ENCODE results near the gene CREM. TPM values are rescaled to one million over a fixed set of nuclear protein-coding genes. Genes with fewer than 3 reads are reported as not detected.

The CREM gene
- total and polyA plus RNA-seq, 10 of the 15 experiments (the other 5 are each of a cell fraction or from before 2014, with no cell fraction given): 51.3 to 115 (median 70.6) TPM

DNA sequence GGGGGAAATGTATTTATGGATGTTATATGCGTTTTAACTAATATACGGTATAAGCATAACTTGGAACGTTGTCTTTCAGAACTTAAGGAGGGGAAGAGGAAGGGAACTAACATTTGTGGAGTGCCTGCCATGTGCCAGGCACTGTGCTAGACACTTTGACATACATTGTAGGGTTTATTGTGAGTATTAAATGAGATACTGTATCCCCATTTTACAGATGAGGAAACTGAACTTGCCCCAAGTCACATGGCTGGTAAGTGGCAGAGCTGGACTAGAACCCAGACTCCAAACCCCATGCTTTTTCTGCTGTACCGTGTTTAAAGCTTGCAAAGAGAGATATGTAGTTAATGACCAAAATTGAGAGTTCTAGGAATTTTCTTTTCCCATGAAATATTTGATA is 74.6 kb downstream of the CREM start:
- H3K4me3 ChIP-seq: no peak overlapping the region
- TF ChIP-seq, protein P1, sequence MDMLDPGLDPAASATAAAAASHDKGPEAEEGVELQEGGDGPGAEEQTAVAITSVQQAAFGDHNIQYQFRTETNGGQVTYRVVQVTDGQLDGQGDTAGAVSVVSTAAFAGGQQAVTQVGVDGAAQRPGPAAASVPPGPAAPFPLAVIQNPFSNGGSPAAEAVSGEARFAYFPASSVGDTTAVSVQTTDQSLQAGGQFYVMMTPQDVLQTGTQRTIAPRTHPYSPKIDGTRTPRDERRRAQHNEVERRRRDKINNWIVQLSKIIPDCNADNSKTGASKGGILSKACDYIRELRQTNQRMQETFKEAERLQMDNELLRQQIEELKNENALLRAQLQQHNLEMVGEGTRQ (IDR thresholded peaks at IDR 0.05; ENCODE audit: borderline replicate concordance, low read depth, low read length): no peak
- TF ChIP-seq ETV6 (conservative IDR thresholded peaks at IDR 0.05 in 1 of 2, IDR thresholded peaks at IDR 0.05 in 1 of 2; ENCODE audit: borderline replicate concordance in 1 of 2, low read depth in 1 of 2) (no peak), ZZZ3 (IDR thresholded peaks at IDR 0.05; ENCODE audit: control insufficient read depth, insufficient read length, low read depth) (no peak), PBX3 (IDR thresholded peaks at IDR 0.05; ENCODE audit: insufficient replicate concordance, low read depth, low read length) (no peak), SUZ12 (IDR thresholded peaks at IDR 0.05; ENCODE audit: unreplicated experiment) (no peak), FOXK2 (IDR thresholded peaks at IDR 0.05) (no peak), IKZF2 (IDR thresholded peaks at IDR 0.05) (no peak), PAX5 (IDR thresholded peaks at IDR 0.05; ENCODE audit: borderline replicate concordance, low read depth, low read length) (no peak), RB1 (IDR thresholded peaks at IDR 0.05; ENCODE audit: borderline replicate concordance) (no peak), ZBED1 (IDR thresholded peaks at IDR 0.05; ENCODE audit: borderline replicate concordance) (no peak), MYC (IDR thresholded peaks at IDR 0.05; ENCODE audit: insufficient read depth, insufficient read length, insufficient replicate concordance, low read length, severe bottlenecking) (no peak), POU2F2 (IDR thresholded peaks at IDR 0.05; ENCODE audit: borderline replicate concordance, low read depth, low read length) (no peak)
- TF ChIP-seq, protein P2, sequence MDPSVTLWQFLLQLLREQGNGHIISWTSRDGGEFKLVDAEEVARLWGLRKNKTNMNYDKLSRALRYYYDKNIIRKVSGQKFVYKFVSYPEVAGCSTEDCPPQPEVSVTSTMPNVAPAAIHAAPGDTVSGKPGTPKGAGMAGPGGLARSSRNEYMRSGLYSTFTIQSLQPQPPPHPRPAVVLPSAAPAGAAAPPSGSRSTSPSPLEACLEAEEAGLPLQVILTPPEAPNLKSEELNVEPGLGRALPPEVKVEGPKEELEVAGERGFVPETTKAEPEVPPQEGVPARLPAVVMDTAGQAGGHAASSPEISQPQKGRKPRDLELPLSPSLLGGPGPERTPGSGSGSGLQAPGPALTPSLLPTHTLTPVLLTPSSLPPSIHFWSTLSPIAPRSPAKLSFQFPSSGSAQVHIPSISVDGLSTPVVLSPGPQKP (IDR thresholded peaks at IDR 0.05; ENCODE audit: low read depth, low read length): no peak
- TF ChIP-seq, protein P3, sequence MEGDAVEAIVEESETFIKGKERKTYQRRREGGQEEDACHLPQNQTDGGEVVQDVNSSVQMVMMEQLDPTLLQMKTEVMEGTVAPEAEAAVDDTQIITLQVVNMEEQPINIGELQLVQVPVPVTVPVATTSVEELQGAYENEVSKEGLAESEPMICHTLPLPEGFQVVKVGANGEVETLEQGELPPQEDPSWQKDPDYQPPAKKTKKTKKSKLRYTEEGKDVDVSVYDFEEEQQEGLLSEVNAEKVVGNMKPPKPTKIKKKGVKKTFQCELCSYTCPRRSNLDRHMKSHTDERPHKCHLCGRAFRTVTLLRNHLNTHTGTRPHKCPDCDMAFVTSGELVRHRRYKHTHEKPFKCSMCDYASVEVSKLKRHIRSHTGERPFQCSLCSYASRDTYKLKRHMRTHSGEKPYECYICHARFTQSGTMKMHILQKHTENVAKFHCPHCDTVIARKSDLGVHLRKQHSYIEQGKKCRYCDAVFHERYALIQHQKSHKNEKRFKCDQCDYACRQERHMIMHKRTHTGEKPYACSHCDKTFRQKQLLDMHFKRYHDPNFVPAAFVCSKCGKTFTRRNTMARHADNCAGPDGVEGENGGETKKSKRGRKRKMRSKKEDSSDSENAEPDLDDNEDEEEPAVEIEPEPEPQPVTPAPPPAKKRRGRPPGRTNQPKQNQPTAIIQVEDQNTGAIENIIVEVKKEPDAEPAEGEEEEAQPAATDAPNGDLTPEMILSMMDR (IDR thresholded peaks at IDR 0.05 in 2 of 3, conservative IDR thresholded peaks at IDR 0.05 in 1 of 3; ENCODE audit: control insufficient read depth in 2 of 3, extremely low read depth in 1 of 3, insufficient read depth in 1 of 3, low read depth in 3 of 3, low read length in 3 of 3): no peak
- H3K9me3 ChIP-seq (replicated peaks; ENCODE audit: control insufficient read depth, insufficient read depth, low read length): no peaks in the 10 kb centered on the region
- H3K9ac ChIP-seq (ENCODE audit: control insufficient read depth, insufficient read depth, low read length): no peak overlapping the region
- peaks cover 8% of the 10 kb centered on the region; the same call in 1 of the 2 replicates for H3K4me1 ChIP-seq (ENCODE audit: control insufficient read depth, insufficient read depth, low read length)
- no peak for DNase-seq (ENCODE audit: low read depth, low spot score)
- 85% methylated on average over 4 of the region's 4 CpGs for WGBS (ENCODE audit: insufficient coverage, insufficient replicate concordance, low lambda C conversion rate, missing lambda C conversion rate)
- in situ Hi-C loops (cut with MboI) (no loop called here), intact Hi-C loops (cut with micrococcal nuclease; ENCODE audit: unreplicated experiment) (no loop called here)
- H3K27me3 ChIP-seq (replicated peaks in 1 of 2; ENCODE audit: control insufficient read depth in 2 of 2, insufficient read depth in 2 of 2, low read length in 1 of 2): no peaks in the 10 kb centered on the region
- ChIA-PET CTCF (interaction anchor here (0.7 to 6.0 kb wide), 6 partner anchors 10 to 356 kb away, joined by 3 to 25 read pairs (median 4); no protein-coding TSS in a partner anchor), POLR2A (interaction anchor here (0.6 kb wide), 2 partner anchors 16 to 762 kb away, joined by 3 read pairs; no protein-coding TSS in a partner anchor), SMC1A (ENCODE audit: uncharacterized antibody, unreplicated experiment) (interaction anchor here (1.6 to 8.9 kb wide), 4 partner anchors 10 to 82 kb away, joined by 4 to 102 read pairs (median 7); no protein-coding TSS in a partner anchor), RAD21 (ENCODE audit: unreplicated experiment) (interaction anchor here (1.0 to 1.2 kb wide), 3 partner anchors 19 to 75 kb away, joined by 3 read pairs; partner anchors contain the start of gene CREM)
- H3K79me2 ChIP-seq (ENCODE audit: control insufficient read depth, insufficient read depth, low read length): no peaks in the 10 kb centered on the region; the same call in 1 of the 2 replicates
- ATAC-seq: no peak
- no TSS peak for BruUV-seq (replicated peaks)
- no peak overlapping the region for H3K4me2 ChIP-seq (ENCODE audit: control insufficient read depth, insufficient read depth)
- FAIRE-seq: no peak
- no peak overlapping the region for H3K27ac ChIP-seq (ENCODE audit: control insufficient read depth, insufficient read depth)
- H3K36me3 ChIP-seq (ENCODE audit: control insufficient read depth in 2 of 2, insufficient read depth in 2 of 2, low read length in 1 of 2): no peaks in the 10 kb centered on the region
- H2AFZ ChIP-seq (ENCODE audit: control insufficient read depth, low read depth, low read length): no peak overlapping the region
- H4K20me1 ChIP-seq (ENCODE audit: control insufficient read depth, insufficient read depth): no peaks in the 10 kb centered on the region

Measured in GM12878 (cell line).